ENCODE measurements around the gene ATG9B. TPM values are rescaled to one million over a fixed set of nuclear protein-coding genes. Genes with fewer than 3 reads are reported as not detected.

Gene ATG9B
- total and polyA plus RNA-seq, 2 donors (not counting 3 experiments of a cell fraction or from before 2014, with no cell fraction given), result 0.04 TPM; not detected in 1

GRCh38 chr7:150989456-150989855 lies 34.8 kb downstream of the ATG9B start:
- no TSS peak for BruUV-seq (replicated peaks)
- Histone ChIP-seq H3K9me3 (replicated peaks; ENCODE audit: control insufficient read depth, insufficient read depth, low read length) (peaks cover 2% of the 10 kb centered on the region), H2AFZ (ENCODE audit: low read depth, low read length) (no peak overlapping the region), H3K27ac (ENCODE audit: insufficient read depth, low read depth, low read length) (peak overlapping the region; percentile 52), H3K4me2 (ENCODE audit: insufficient read depth, low read length) (no peak overlapping the region), H3K9me1 (replicated peaks; ENCODE audit: control insufficient read depth, extremely low read depth, insufficient read depth, low read length) (no peaks in the 10 kb centered on the region), H3K79me2 (ENCODE audit: control insufficient read depth, insufficient read depth, low read length) (no peaks in the 10 kb centered on the region), H3K27me3 (ENCODE audit: control insufficient read depth in 2 of 2, insufficient read depth in 2 of 2, low read length in 2 of 2) (peaks cover 0 to 1% of the 10 kb centered on the region in 2 experiments), H3K9ac (replicated peaks; ENCODE audit: extremely low read depth, insufficient read depth, low read length) (no peak overlapping the region), H3K36me3 (ENCODE audit: control insufficient read depth in 2 of 2, extremely low read depth in 1 of 2, insufficient read depth in 2 of 2, low read length in 2 of 2) (no peaks in the 10 kb centered on the region), H3K4me3 (replicated peaks in 1 of 3; ENCODE audit: insufficient read depth in 1 of 3, low read depth in 1 of 3, low read length in 3 of 3) (no peak overlapping the region), H4K20me1 (replicated peaks; ENCODE audit: control insufficient read depth, extremely low read depth, insufficient read depth, low read length) (no peaks in the 10 kb centered on the region), H3K4me1 (ENCODE audit: control insufficient read depth, extremely low read depth, insufficient read depth, low read length) (peaks cover 30% of the 10 kb centered on the region)
- FAIRE-seq (no peak), DNase-seq (ENCODE audit: low read depth, low spot score) (no peak)
- dilution Hi-C loops (cut with MboI; ENCODE audit: extremely low pct_ligation_motif_present, low sequenced_read_pairs) (no loop called here), intact Hi-C loops (cut with micrococcal nuclease) (loop anchor here (2.0 to 10.0 kb wide), 5 partner anchors 69 to 702 kb away; partner anchors contain the start of genes GIMAP4 and SLC4A2)
- TF ChIP-seq MYC (IDR thresholded peaks at IDR 0.05; ENCODE audit: low read depth, low read length), result no peak
- TF ChIP-seq POLR2AphosphoS5 (IDR thresholded peaks at IDR 0.05; ENCODE audit: insufficient read depth, low read depth, low read length), result no peak
- TF ChIP-seq JUN (IDR thresholded peaks at IDR 0.05; ENCODE audit: borderline replicate concordance, insufficient read depth, insufficient read length, low read depth), result no peak
- no peak for TF ChIP-seq EZH2 (IDR thresholded peaks at IDR 0.05; ENCODE audit: borderline replicate concordance, low read depth, low read length, severe bottlenecking)
- no peak for TF ChIP-seq FOS (IDR thresholded peaks at IDR 0.05; ENCODE audit: borderline replicate concordance, insufficient read depth, low read length)
- no peak for TF ChIP-seq CTCF (IDR thresholded peaks at IDR 0.05; ENCODE audit: extremely low read depth in 1 of 2, insufficient read depth in 1 of 2, low read depth in 1 of 2, low read length in 2 of 2)
- TF ChIP-seq GATA2 (IDR thresholded peaks at IDR 0.05; ENCODE audit: insufficient read depth, insufficient read length, low read depth, low read length), result no peak
- TF ChIP-seq POLR2A (IDR thresholded peaks at IDR 0.05; ENCODE audit: low read depth, low read length), result no peak
- no peak for TF ChIP-seq MAX (IDR thresholded peaks at IDR 0.05; ENCODE audit: insufficient read depth, insufficient read length)
- ChIA-PET POLR2A (no interaction called here), CTCF (interaction anchor here (0.6 to 3.3 kb wide), 30 partner anchors 9 to 620 kb away, joined by 3 to 42 read pairs (median 4); partner anchors contain the start of gene ABCB8)
